Dermis microvascular lymphatic vessel endothelial cell (primary cell): Measurements from ENCODE around the gene USH2A. TPM values are rescaled to one million over a fixed set of nuclear protein-coding genes. Genes with fewer than 3 reads are reported as not detected.
"Not testable (repeated sequence)": the region's sequence is repeated elsewhere in the genome, so short reads cannot be mapped to it uniquely, and the experiment has no call there.

Experiments used
- DNase-seq, 2 donors: peaks; one replicate each; pipeline versions ENCODE4 v3.0.0 to v3.0.0-alpha.2; 2010; ENCODE audit warnings: low read depth in 2 of 2
- total RNA-seq: library from RNA; depleted of rRNA; stranded (reverse); fragments of >200 nt; gene quantifications from 2 replicates; pipeline ENCODE4 v1.2.1, GENCODE V29; 2014

Gene USH2A
- total RNA-seq, 1 donor from 2014 or later = not detected

DNA sequence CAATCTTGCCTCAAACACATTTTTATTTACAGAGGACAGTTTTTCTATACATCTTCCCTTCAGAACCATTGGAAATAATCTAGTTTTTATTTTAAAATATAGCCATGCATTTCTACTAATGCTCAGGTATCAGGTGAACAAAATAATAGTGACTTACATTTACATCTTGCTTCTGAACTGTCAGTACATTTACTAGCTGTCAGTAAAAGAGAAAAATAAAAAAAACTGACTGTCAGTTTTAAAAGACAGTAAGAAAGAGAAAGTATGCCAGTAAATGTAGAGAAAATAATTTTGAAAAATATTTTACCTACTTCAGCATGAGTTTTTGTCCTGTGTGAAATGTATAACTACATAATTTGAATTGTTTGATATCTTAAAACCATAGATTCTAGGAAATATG lies 33.5 kb downstream of the USH2A start:
- no peak for DNase-seq

DNA sequence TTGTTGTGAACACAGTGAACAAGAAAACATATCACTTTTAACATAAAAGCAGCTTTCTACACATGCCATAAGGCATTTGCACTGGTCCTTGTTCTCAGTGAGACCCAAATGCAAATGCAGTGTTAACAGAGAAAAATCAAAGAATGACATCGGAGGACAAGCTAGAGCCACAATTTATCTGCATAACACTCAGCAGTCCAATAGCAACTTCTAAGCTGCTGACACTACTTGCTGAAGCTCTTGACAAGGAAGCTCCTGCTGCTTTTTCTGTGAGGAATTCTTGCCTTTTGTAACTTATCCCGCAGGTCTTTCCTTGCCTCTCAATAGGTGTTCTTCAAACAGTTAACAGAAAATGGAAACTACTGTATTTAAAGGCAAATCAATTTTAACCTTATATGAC lies 34.7 kb downstream of the USH2A start:
- DNase-seq = no peak

DNA sequence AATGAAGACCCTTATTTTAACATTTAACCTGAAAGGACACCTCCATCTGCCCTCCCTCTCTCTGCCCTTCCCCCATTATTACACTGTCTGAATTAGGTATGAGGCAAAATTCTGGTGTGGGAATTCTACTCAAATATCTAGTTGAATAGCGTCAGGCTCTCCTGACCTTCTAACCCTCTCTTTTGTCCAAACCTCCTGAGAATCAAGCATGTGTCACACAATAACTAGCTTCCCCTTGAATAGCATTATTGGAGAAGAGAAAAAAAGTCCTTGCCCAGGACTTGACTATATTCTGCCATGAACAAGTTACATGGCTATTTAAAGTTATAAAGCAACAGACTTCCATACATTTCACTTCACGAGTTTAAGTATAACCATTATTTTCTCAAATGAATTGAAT lies 35.5 kb downstream of the USH2A start:
- DNase-seq = no peak

DNA sequence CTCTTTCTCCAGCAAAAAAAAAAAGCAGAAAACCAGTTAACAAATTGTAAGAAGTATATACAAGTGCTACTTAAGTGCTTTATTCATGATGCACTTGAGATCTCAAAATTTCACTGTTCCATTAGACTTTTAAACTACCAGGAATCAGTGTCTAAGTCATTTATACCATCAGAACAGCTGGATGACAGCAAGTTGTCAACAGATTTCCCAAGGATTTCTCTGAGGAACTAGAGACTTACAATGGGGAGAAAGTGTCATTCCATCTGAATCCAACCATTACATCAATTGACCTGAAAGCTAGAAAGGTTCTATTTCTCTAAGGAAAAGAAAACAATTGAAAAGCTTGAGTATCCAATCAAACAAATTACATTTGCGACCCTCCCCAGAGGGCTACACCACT lies 43.8 kb downstream of the USH2A start:
- no peak for DNase-seq

DNA sequence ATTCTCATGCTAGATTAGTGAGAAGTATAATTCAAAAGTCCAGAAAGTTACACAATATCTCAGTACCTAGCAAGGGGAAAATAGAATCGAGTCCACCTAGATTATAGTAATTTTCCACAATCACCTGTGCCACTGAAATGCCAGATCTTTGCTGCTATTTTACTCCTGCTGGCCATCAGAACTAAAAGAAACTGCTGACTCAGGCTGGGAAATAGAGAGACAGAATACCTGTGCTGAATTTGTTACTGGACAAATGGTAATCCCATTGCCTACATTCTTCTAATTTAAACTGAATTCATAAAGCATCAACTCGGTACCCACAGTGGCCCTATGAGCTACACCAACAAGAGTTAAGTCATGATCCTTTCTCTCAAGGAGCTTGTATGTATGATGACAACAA lies 55.0 kb downstream of the USH2A start:
- DNase-seq = no peak

DNA sequence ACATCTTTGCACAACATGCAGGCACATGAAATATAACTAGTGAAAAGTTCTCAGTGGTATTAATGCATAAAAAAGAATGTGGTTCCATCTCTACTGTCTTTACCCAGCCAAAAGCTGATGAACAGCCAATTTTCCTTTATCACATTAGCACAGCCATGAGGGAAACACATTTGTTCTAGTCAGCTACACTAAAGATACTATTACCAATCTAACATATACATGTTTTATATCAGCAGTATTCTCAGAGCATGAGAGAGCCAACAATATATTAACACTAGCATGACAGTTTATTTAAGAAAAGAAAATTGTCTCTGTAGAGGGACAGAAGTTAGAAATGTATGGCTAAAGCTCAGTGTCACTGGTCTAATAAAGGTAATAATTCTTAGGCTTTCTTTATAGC lies 56.3 kb downstream of the USH2A start:
- DNase-seq = no peak

DNA sequence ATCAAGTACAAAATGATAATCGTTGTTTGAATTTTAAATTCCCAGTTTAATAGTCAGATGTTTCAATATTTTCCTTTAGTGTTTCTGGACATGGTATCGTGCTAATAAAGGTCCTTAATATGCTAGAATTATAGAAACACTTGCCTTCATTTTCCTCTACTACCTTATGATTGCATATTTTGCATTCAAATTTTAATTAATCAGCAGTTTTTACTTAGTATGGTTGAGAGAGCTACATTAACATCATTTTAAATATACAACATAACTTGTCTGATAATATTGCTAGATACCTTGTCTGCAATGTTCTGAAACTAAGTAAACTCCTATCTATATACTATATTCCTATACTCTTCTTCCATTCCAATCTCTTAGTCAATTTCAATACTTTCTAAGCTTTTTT lies 66.3 kb downstream of the USH2A start:
- DNase-seq = no peak

DNA sequence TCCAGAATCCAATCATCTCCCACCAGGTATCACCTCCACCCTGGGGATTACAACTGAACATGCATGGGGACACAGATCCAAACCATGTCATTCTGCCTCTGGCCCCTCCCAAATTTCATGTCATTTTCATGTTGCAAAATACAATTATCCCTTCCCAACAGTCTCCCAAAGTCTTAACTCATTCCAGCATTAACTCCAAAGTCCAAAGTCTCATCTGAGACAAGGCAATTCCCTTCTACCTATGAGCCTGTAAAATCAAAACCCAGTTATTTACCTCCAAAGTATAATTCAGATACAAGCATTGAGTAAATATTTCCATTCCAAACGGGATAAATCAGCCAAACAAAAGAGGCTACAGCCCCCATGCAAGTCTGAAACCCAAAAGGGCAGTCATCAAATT lies 73.1 kb downstream of the USH2A start:
- no peak for DNase-seq

DNA sequence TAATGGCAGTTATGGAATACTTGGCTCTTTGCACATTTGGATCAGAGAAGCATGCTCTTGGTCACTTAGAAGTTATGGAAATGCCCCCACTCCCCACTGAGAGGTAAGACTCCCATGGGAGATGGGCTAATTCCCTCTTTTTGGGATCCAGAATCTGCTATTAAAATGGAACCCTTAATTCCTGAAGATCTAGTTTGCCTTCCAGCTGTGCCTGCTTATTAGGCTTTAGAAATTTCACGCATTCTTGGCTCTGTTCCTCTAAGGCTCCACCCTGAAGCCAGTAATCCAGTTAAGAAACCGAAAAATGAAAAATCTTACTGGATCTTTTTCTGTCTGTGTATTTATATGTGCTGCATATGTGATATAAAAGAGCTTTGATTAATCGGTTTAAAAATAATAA lies 76.7 kb downstream of the USH2A start:
- no peak for DNase-seq

DNA sequence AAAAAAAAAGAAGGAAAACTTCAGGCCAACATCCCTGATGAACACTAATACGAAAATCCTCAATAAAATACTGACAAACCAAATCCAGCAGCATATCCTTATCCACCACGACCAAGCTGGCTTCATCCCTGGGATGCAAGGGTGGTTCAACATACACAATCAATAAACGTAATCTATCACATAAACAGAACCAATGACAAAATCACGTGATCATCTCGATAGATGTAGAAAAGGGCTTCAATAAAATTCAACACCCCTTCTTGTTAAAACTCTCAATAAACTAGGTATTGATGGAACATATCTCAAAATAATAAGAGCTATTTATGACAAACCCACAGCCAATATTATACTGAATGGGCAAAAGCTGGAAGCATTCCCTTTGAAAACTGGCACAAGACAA lies 82.7 kb downstream of the USH2A start:
- not testable (repeated sequence) for DNase-seq

DNA sequence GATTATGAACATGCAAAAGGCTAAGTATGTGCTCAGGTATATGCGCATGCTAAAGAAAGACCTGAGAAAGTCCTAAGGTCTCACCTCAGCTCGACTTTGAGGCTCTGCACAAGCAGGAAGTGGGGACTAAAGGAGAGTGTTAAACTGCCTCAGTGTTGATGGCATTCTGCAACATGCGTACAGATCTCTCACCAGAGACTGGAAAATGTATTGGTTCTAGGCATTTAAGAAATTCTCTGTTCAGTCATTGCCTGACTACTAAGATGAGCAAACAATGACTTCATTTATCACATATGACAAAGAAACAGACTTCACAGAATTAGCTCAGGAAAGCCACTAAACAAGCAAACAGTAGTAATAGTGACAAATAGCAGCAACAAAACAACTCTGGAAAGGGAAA lies 90.8 kb downstream of the USH2A start:
- no peak for DNase-seq

DNA sequence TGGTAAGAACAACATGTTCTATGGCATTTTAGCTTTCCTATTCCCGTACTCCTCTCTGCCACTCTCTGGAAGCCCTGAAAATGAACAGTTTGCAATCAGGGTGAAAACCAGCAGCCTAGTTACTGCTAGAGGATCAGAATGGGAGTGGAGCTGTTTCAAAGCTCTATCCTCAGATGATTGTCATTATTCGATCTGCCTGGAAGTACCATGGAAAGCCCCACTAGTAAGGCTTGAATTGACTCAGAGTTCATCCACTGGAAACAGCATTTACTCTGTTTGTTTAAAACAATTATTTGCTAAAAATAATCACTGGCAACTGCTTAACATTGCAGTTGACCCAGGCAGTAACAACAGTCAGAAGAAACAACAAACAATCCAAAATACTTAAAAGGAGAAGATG lies 91.2 kb downstream of the USH2A start:
- no peak for DNase-seq

DNA sequence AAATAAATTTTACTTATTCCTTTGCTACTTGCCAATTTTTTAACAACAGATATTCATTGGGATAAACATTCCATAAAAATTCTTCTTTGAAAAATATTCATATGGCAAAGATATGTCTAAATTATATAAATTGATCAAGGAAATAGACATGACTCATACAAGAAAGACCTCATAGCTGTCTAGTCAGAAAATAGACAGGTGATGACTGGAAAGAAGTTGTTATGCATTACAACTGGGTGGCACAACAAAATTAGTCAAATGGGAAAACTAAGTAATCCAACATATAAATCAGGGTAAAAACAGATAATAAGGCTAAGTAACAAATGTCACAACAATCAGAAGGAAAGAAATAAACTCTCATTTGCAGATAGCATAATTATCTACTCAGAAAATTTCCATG lies 92.0 kb downstream of the USH2A start:
- no peak for DNase-seq

DNA sequence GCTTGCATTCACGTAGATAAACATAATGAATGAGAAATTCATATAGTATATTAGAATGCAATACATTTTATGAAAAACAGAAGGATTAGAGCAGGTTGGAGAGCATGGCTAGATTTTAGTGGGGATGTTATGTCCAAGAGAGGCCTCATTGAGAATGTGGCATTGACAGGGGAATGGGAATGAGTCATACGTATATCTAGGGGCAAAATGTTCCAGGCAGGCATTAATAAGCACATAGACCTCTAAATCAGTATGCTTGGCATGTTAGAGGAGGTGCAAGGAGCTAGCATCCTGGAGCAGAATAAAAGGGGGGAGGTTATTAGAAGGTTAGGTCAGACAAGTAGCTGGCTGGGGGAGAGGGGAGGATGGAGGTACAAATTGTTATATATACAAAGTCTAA lies 93.0 kb downstream of the USH2A start:
- DNase-seq = no peak

DNA sequence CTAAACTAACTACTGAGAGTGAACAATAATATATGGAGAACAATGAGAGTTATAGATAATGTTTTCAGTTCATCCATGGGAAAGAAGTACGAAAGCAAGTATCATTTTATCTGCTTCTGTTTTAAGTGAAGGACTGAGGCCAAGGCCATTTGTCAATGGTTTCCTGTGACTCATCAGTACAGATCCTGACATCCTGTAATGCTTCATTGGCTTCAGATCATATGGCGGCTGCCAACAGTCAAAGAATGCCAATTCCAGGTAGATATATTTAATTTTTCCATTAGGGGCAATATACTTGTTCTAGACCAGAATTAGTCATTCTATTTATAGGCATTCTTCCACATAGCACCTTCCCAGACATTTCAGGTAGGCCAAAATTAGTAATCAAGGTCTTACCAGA lies 97.3 kb downstream of the USH2A start:
- peak; percentile 1 to 12 for DNase-seq

DNA sequence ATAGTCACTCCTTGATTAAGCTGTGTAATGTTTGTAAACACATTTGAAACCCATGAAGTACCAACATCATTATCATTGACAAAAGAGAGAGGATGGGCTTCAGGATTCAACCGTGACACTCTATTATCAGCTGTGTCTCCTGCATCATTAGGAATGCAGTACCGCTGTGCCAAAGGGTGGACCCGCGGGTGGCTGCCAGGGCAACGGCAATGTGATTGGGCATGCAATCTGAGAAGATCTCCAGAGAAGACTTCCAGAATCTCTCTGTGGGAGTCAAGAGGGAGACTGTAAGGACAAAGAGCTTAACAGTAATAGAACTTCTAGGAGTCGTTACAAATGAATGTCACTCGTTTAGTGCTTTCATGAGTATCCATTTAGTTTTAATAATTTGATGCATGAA lies 97.9 kb downstream of the USH2A start:
- no peak for DNase-seq

DNA sequence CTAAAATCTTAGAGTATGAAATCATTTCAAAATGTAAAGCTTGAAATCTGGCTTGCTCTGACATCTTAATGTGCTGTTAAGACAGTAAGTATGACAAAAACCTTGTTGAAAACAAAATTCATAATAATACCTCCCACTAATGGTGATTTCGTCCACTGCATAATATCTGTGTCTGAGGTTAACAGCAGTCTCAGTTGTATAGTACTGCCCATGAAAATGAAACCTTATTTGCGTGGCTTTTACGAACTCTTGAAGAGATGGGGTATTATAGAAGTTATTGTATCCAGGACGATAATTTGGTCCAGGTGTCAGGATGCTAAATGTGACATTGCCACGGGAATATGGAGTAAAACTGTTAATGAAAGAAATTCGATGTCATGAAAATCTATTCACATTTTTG lies 99.9 kb downstream of the USH2A start:
- DNase-seq = no peak

DNA sequence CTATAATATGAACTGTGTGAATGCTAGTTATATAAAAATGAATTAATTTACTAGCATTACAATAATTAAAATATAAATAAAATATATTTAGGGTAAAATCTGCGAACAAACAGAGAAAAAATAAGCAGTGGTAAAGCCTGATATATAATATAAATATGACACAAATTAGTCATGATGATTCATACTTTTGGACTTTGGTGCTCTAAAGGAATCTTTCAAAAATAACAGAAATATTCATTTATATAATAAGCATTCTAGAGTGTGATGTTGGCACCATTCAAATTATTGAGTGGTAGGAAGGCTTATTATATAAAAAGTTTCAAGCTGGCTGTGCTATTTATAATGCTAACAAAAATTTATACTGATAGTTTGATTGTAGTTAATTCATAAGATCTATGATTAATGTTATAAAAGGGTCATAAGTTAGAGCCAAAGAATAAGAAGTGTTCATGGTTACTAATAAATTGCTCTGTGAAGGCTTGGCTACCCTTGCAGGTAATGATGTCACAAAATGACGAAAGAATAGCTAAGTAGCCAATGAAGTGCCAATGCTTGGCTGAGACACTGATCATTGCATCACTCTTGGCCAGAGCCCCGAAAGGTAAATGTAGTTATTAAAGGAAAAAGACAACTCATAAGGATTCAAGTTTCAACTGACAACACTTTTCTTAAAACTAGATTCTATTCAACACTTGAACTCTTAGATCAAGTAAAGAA lies 108.7 kb downstream of the USH2A start:
- DNase-seq = no peak

DNA sequence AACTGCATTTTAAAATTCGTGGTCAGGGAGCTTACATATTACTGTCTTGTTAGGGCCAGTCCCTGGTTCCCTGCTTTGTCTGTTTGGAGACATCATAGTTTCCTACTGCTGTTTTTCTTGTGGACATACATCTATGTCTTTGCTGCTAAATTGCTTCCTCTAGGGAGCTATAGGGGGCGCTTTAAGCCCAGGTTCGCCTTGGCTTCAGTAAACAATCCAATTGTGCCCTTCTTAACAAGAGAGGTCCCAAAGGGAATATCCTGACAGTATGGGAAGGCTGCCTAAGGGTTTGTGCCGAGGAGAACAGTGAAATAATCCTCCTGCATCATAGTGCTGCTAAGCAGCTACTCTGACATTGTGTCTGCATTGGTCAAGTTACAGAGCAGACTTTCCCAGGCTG lies 112.5 kb downstream of the USH2A start:
- no peak for DNase-seq

DNA sequence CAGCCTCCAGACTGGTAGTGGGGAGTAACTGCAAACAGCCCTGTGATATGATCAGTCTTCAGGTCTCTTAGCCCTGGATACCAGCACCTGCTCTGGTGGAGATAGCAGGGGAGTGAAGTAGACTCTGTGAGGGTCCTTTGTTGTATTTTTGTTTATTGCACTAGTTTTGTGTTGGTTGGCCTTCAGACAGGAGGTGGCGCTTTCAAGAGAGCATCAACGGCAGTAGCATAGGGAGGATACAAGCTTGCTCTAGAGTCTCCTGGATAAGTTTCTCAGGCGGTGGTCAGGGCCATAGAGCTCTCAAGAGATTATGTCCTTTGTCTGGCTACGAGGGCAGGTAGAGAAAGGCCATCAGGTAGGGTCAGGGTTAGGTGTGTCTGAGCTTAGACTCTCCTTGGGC lies 116.4 kb downstream of the USH2A start:
- no peak for DNase-seq

DNA sequence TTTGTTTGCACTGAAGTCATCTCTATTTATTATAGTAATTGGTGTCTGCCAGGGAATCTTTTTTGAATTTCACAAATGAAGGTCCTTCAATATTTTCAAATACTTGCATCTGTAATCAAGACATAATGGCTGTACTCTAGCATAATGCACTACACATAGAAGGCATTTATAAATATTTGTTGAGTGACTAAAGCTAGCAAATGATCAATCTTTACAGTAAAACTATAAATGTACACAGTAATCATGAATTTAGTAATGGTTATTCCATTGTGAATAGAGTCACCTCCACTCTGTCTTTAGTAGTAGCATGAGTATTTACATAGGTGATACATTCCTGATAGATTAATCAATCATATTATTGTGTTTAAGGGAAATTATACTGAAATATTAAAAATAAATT lies 119.6 kb downstream of the USH2A start:
- DNase-seq = no peak

DNA sequence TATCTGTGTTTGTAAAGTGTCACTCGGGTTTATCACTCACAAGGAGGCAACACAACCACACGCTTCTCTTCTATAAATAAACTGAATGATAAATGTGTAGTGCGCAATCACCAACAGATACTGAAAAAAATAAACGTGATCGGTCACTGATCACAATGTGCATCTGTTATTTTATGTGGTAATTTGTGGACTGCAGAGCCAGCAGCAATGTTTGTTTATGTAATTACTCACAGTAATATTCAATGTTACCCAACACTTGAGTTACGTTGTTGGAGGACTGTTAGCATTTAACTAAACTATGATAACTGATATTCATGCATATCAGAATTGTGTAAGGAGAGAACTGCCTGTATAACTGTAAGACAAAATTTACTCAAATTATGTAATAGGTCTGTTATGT lies 129.6 kb downstream of the USH2A start:
- no peak for DNase-seq

DNA sequence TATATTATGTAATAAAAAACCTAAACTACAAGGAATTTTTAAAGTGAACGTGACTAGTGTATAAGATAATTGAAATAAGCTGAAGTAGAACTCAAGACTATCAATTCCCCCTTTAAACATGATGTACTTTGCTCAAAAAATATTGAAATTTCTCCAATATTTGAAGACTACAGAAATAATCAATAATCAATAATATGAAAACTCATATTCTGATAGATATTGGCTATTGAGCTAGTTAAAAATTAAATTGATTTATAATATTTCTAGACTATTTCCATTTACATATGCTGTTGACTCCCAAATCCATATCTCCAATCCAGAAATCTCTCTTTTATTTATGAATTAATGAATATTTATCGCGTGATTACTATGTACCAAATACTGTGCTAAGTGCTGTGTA lies 133.2 kb downstream of the USH2A start:
- no peak for DNase-seq

DNA sequence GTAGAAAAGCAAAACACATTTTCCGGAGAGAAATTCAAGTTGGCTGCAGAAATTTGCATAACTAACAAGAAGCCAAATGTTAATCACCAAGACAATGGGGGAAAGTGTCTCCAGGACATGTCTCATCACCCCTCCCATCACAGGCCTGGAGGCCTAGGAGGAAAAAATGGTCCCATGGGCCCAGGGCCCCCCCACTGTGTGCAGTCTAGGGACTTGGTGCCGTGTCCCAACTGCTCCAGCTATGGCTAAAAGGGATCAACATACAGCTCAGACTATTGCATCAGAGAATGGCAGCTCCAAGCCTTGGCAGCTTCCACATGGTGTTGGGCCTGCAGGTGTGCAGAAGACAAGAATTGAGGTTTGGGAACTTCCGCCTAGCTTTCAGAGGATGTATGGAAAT lies 138.2 kb downstream of the USH2A start:
- DNase-seq = no peak
